ENCODE measurements around the gene SLU7.
"Not testable (repeated sequence)": the region's sequence is repeated elsewhere in the genome, so short reads cannot be mapped to it uniquely, and the experiment has no call there.

SLU7 gene

GRCh38 chr5:160438316-160439204, 19.7 kb upstream of the SLU7 start:
- Histone ChIP-seq H3K4me2 (peak overlapping the region; percentile 88), H3K27ac (peak overlapping the region; percentile 37; the same call in 1 of the 2 replicates), H3K4me1 (ENCODE audit: low read depth, poor library complexity, severe bottlenecking) (peaks cover 29% of the 10 kb centered on the region), H3K36me3 (ENCODE audit: insufficient read depth) (no peaks in the 10 kb centered on the region), H3K79me2 (ENCODE audit: insufficient read depth, low read depth) (no peaks in the 10 kb centered on the region), H3K27me3 (ENCODE audit: insufficient read depth, low read depth) (no peaks in the 10 kb centered on the region), H4K20me1 (ENCODE audit: insufficient read depth) (no peaks in the 10 kb centered on the region), H3K9ac (peak overlapping the region; percentile 55; the same call in 1 of the 2 replicates), H3K4me3 (IDR thresholded peaks at IDR 0.05; ENCODE audit: insufficient read depth, low read depth, low read length) (no peak overlapping the region), H2AFZ (ENCODE audit: low read depth) (peak overlapping the region; percentile 77)
- peak; percentile 71 for TF ChIP-seq CTCF (conservative IDR thresholded peaks at IDR 0.05; ENCODE audit: low read depth, low read length)

- no peak for TF ChIP-seq CTCF (conservative IDR thresholded peaks at IDR 0.05; ENCODE audit: low read depth, low read length)
- peaks cover 16% of the 10 kb centered on the region for H3K4me1 ChIP-seq (ENCODE audit: low read depth, poor library complexity, severe bottlenecking)
- H3K36me3 ChIP-seq (ENCODE audit: insufficient read depth): no peaks in the 10 kb centered on the region
- H3K4me3 ChIP-seq (IDR thresholded peaks at IDR 0.05; ENCODE audit: insufficient read depth, low read depth, low read length): no peak overlapping the region
- H3K9ac ChIP-seq: no peak overlapping the region
- no peaks in the 10 kb centered on the region for H3K79me2 ChIP-seq (ENCODE audit: insufficient read depth, low read depth)
- no peaks in the 10 kb centered on the region for H3K27me3 ChIP-seq (ENCODE audit: insufficient read depth, low read depth)
- H3K27ac ChIP-seq: no peak overlapping the region
- H4K20me1 ChIP-seq (ENCODE audit: insufficient read depth): no peaks in the 10 kb centered on the region
- H2AFZ ChIP-seq (ENCODE audit: low read depth): no peak overlapping the region
- H3K4me2 ChIP-seq: no peak overlapping the region
Observed at GRCh38 chr5:160437271-160437670, 18.4 kb upstream of the SLU7 start.

- H3K4me3 ChIP-seq (IDR thresholded peaks at IDR 0.05; ENCODE audit: insufficient read depth, low read depth, low read length); H3K79me2 ChIP-seq (ENCODE audit: insufficient read depth, low read depth); H4K20me1 ChIP-seq (ENCODE audit: insufficient read depth); H2AFZ ChIP-seq (ENCODE audit: low read depth); H3K27ac ChIP-seq; H3K36me3 ChIP-seq (ENCODE audit: insufficient read depth); H3K27me3 ChIP-seq (ENCODE audit: insufficient read depth, low read depth); H3K4me2 ChIP-seq; H3K9ac ChIP-seq: not testable (repeated sequence)
- H3K4me1 ChIP-seq (ENCODE audit: low read depth, poor library complexity, severe bottlenecking): peaks cover 15% of the 10 kb centered on the region
Observed at GRCh38 chr5:160436661-160437060, 17.8 kb upstream of the SLU7 start.

GRCh38 chr5:160436017-160436416, 17.1 kb upstream of the SLU7 start:
- no peaks in the 10 kb centered on the region for H4K20me1 ChIP-seq (ENCODE audit: insufficient read depth)
- H3K9ac ChIP-seq: no peak overlapping the region
- H3K4me2 ChIP-seq: no peak overlapping the region
- H3K4me1 ChIP-seq (ENCODE audit: low read depth, poor library complexity, severe bottlenecking): peaks cover 9% of the 10 kb centered on the region
- H3K4me3 ChIP-seq (IDR thresholded peaks at IDR 0.05; ENCODE audit: insufficient read depth, low read depth, low read length): no peak overlapping the region
- H3K27me3 ChIP-seq (ENCODE audit: insufficient read depth, low read depth): no peaks in the 10 kb centered on the region
- H3K27ac ChIP-seq: no peak overlapping the region
- H2AFZ ChIP-seq (ENCODE audit: low read depth): no peak overlapping the region
- no peaks in the 10 kb centered on the region for H3K36me3 ChIP-seq (ENCODE audit: insufficient read depth)
- no peak for TF ChIP-seq CTCF (conservative IDR thresholded peaks at IDR 0.05; ENCODE audit: low read depth, low read length)
- no peaks in the 10 kb centered on the region for H3K79me2 ChIP-seq (ENCODE audit: insufficient read depth, low read depth)

GRCh38 chr5:160435532-160435931, 16.7 kb upstream of the SLU7 start:
- peaks cover 4% of the 10 kb centered on the region for H3K4me1 ChIP-seq (ENCODE audit: low read depth, poor library complexity, severe bottlenecking)
- H4K20me1 ChIP-seq (ENCODE audit: insufficient read depth): no peaks in the 10 kb centered on the region
- H3K27ac ChIP-seq: no peak overlapping the region
- no peak for TF ChIP-seq CTCF (conservative IDR thresholded peaks at IDR 0.05; ENCODE audit: low read depth, low read length)
- no peaks in the 10 kb centered on the region for H3K27me3 ChIP-seq (ENCODE audit: insufficient read depth, low read depth)
- no peak overlapping the region for H3K4me2 ChIP-seq
- no peaks in the 10 kb centered on the region for H3K36me3 ChIP-seq (ENCODE audit: insufficient read depth)
- no peaks in the 10 kb centered on the region for H3K79me2 ChIP-seq (ENCODE audit: insufficient read depth, low read depth)
- no peak overlapping the region for H3K9ac ChIP-seq
- no peak overlapping the region for H3K4me3 ChIP-seq (IDR thresholded peaks at IDR 0.05; ENCODE audit: insufficient read depth, low read depth, low read length)
- H2AFZ ChIP-seq (ENCODE audit: low read depth): no peak overlapping the region

All from KMS-11 (cell line).